ENCODE data around the gene COX15.

Gene COX15

DNA sequence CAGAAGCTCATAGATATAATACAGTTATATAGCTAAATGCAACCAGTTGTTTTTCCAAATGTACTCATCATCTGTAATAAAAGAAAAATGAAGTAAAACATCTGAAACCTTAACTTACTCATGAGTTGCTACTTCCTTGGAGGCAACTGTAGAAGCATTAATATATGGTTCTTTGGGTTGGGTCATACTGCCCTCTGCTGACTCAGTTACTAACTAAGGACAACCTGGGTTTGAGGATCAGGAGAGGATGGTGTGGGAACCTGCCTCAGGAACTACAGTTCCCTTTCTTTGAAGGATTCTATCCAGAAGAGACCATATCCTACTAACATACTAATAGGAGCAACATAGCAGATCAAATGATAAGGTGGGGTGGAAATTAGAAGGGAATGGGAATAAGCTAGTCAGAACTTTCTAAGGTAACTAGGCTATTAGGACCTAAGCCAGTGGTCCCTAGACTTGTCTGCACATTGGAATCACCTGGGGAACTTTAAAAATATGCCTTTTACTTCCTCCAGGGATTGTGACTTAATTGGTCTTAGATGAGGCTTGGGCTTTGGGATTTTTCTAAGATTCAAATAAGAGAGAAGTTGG, 20.7 kb downstream of the COX15 start:
- no peak overlapping the region for H2BK15ac ChIP-seq (replicated peaks; ENCODE audit: low read depth)
- no peak overlapping the region for H2BK120ac ChIP-seq (ENCODE audit: low read depth, low read length)
- no peaks in the 10 kb centered on the region for H3K79me2 ChIP-seq (ENCODE audit: control insufficient read depth, insufficient read depth, low read length)
- no peak overlapping the region for H3K27ac ChIP-seq (ENCODE audit: low read depth, low read length)
- H3K27me3 ChIP-seq (ENCODE audit: insufficient read depth, low read length, poor library complexity): no peaks in the 10 kb centered on the region
- no peak overlapping the region for H3K9ac ChIP-seq (ENCODE audit: low read length)
- no peak overlapping the region for H2AK5ac ChIP-seq (ENCODE audit: low read length)
- no peak overlapping the region for H2BK5ac ChIP-seq (ENCODE audit: low read length)
- peak; percentile 59 for DNase-seq
- H3K4me1 ChIP-seq (ENCODE audit: control insufficient read depth, low read depth, low read length): no peaks in the 10 kb centered on the region
- no peak overlapping the region for H3K4me3 ChIP-seq (ENCODE audit: low read length)
- peaks cover 2% of the 10 kb centered on the region for H3K36me3 ChIP-seq (ENCODE audit: control insufficient read depth, insufficient read depth, low read length)
- H3K23ac ChIP-seq (ENCODE audit: low read length): no peak overlapping the region
- no peak overlapping the region for H3K18ac ChIP-seq (ENCODE audit: low read length)
- no peak overlapping the region for H4K8ac ChIP-seq (ENCODE audit: low read depth, low read length)
- H3K4ac ChIP-seq (ENCODE audit: low read depth, low read length): no peak overlapping the region
- no peak overlapping the region for H3K4me2 ChIP-seq (ENCODE audit: low read length)
- no peak overlapping the region for H4K5ac ChIP-seq (ENCODE audit: low read length)
- H3K56ac ChIP-seq (ENCODE audit: low read length): no peak overlapping the region
- no peaks in the 10 kb centered on the region for H3K79me1 ChIP-seq (ENCODE audit: low read length)

- Histone ChIP-seq H3K79me2 (ENCODE audit: control insufficient read depth, insufficient read depth, low read length) (no peaks in the 10 kb centered on the region), H4K8ac (ENCODE audit: low read depth, low read length) (no peak overlapping the region), H2AK5ac (ENCODE audit: low read length) (no peak overlapping the region), H3K4ac (ENCODE audit: low read depth, low read length) (no peak overlapping the region), H2BK5ac (ENCODE audit: low read length) (no peak overlapping the region), H2BK120ac (ENCODE audit: low read depth, low read length) (no peak overlapping the region), H2BK15ac (replicated peaks; ENCODE audit: low read depth) (no peak overlapping the region), H3K56ac (ENCODE audit: low read length) (no peak overlapping the region), H3K4me2 (ENCODE audit: low read length) (no peak overlapping the region), H3K9ac (ENCODE audit: low read length) (no peak overlapping the region), H3K27ac (ENCODE audit: low read depth, low read length) (no peak overlapping the region), H3K27me3 (ENCODE audit: insufficient read depth, low read length, poor library complexity) (no peaks in the 10 kb centered on the region), H4K5ac (ENCODE audit: low read length) (no peak overlapping the region), H3K79me1 (ENCODE audit: low read length) (no peaks in the 10 kb centered on the region), H3K23ac (ENCODE audit: low read length) (no peak overlapping the region), H3K4me3 (ENCODE audit: low read length) (no peak overlapping the region), H3K18ac (ENCODE audit: low read length) (no peak overlapping the region), H3K36me3 (ENCODE audit: control insufficient read depth, insufficient read depth, low read length) (peaks cover 3% of the 10 kb centered on the region), H3K4me1 (ENCODE audit: control insufficient read depth, low read depth, low read length) (no peaks in the 10 kb centered on the region)
- WGBS (ENCODE audit: extremely low coverage, insufficient coverage, low lambda C conversion rate): no CpG with 5 or more reads among the region's 4 CpGs
- peak; percentile 50 for DNase-seq
Observed at GRCh38 chr10:99709480-99710229, 22.3 kb downstream of the COX15 start.

DNA sequence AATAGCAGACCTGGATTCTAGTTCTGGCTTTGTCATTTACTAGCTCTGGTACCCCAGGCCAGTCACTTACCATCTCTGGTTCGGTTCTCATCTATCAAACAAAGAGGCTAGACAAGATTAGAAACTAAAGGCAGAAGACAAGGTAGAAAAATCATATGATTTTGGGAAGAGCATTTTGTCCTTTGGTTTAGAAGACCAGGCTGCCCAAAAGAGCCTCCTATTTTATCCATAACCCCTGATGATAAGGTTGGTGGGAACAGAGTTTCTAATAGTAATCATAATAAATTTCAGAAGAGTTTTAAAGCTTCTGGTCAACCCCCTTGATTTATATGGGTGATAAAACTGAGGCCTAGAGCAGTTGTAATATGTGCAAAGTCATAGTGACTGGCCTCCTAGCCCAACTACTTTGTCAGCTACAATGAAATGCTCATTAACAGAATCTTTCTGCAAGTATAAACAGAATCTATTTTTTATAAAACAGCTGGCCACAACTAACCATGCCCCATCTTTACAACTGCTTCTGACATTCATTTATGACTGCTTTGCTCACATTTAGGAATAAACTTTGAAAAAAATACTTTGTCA, 23.4 kb downstream of the COX15 start:
- Histone ChIP-seq H3K4ac (ENCODE audit: low read depth, low read length) (no peak overlapping the region), H2BK15ac (replicated peaks; ENCODE audit: low read depth) (no peak overlapping the region), H3K27ac (ENCODE audit: low read depth, low read length) (no peak overlapping the region), H3K4me3 (ENCODE audit: low read length) (no peak overlapping the region), H3K4me2 (ENCODE audit: low read length) (no peak overlapping the region), H3K79me2 (ENCODE audit: control insufficient read depth, insufficient read depth, low read length) (no peaks in the 10 kb centered on the region), H3K36me3 (ENCODE audit: control insufficient read depth, insufficient read depth, low read length) (peaks cover 1% of the 10 kb centered on the region), H3K56ac (ENCODE audit: low read length) (no peak overlapping the region), H3K79me1 (ENCODE audit: low read length) (no peaks in the 10 kb centered on the region), H2AK5ac (ENCODE audit: low read length) (no peak overlapping the region), H3K27me3 (ENCODE audit: insufficient read depth, low read length, poor library complexity) (no peaks in the 10 kb centered on the region), H3K18ac (ENCODE audit: low read length) (no peak overlapping the region), H2BK5ac (ENCODE audit: low read length) (no peak overlapping the region), H3K9ac (ENCODE audit: low read length) (no peak overlapping the region), H4K5ac (ENCODE audit: low read length) (no peak overlapping the region), H3K4me1 (ENCODE audit: control insufficient read depth, low read depth, low read length) (no peaks in the 10 kb centered on the region), H4K8ac (ENCODE audit: low read depth, low read length) (no peak overlapping the region), H3K23ac (ENCODE audit: low read length) (no peak overlapping the region), H2BK120ac (ENCODE audit: low read depth, low read length) (no peak overlapping the region)
- WGBS (ENCODE audit: extremely low coverage, insufficient coverage, low lambda C conversion rate): no CpG with 5 or more reads among the region's 1 CpG
- DNase-seq: no peak

DNA sequence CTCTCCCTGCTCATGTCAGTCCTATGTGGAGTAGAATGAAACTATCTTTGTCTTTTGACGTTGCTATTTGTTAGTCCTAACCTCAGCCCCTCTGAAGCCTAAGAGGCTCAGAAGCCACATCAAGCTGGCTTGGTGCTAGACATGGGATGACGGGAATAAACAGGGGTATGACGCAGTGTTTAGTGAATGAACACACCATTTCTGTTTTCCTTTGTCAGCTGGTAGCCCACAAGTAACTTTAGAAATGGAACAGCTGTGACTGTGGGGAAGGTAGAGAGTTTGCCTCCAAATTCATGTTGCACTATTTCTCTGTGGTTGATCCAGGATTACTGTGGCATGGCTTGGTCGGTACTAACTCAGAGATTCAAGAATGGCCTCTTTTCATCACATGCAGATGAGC, 31.3 kb downstream of the COX15 start:
- no peak overlapping the region for H4K5ac ChIP-seq (ENCODE audit: low read length)
- no peak overlapping the region for H3K4me2 ChIP-seq (ENCODE audit: low read length)
- H3K27ac ChIP-seq (ENCODE audit: low read depth, low read length): no peak overlapping the region
- H3K79me1 ChIP-seq (ENCODE audit: low read length): no peaks in the 10 kb centered on the region
- H3K56ac ChIP-seq (ENCODE audit: low read length): no peak overlapping the region
- no peak overlapping the region for H3K18ac ChIP-seq (ENCODE audit: low read length)
- H3K36me3 ChIP-seq (ENCODE audit: control insufficient read depth, insufficient read depth, low read length): peaks cover 4% of the 10 kb centered on the region
- H2AK5ac ChIP-seq (ENCODE audit: low read length): no peak overlapping the region
- no peaks in the 10 kb centered on the region for H3K4me1 ChIP-seq (ENCODE audit: control insufficient read depth, low read depth, low read length)
- H4K8ac ChIP-seq (ENCODE audit: low read depth, low read length): no peak overlapping the region
- no peak overlapping the region for H2BK5ac ChIP-seq (ENCODE audit: low read length)
- no peak overlapping the region for H3K4me3 ChIP-seq (ENCODE audit: low read length)
- no peak overlapping the region for H2BK120ac ChIP-seq (ENCODE audit: low read depth, low read length)
- no peaks in the 10 kb centered on the region for H3K79me2 ChIP-seq (ENCODE audit: control insufficient read depth, insufficient read depth, low read length)
- no peak overlapping the region for H3K9ac ChIP-seq (ENCODE audit: low read length)
- no peak overlapping the region for H2BK15ac ChIP-seq (replicated peaks; ENCODE audit: low read depth)
- no peak for DNase-seq
- H3K4ac ChIP-seq (ENCODE audit: low read depth, low read length): no peak overlapping the region
- H3K27me3 ChIP-seq (ENCODE audit: insufficient read depth, low read length, poor library complexity): no peaks in the 10 kb centered on the region
- WGBS (ENCODE audit: extremely low coverage, insufficient coverage, low lambda C conversion rate): no CpG with 5 or more reads among the region's 4 CpGs
- H3K23ac ChIP-seq (ENCODE audit: low read length): no peak overlapping the region

GRCh38 chr10:99698504-99699080, 33.3 kb downstream of the COX15 start:
- Histone ChIP-seq H3K27ac (ENCODE audit: low read depth, low read length) (no peak overlapping the region), H3K36me3 (ENCODE audit: control insufficient read depth, insufficient read depth, low read length) (peaks cover 3% of the 10 kb centered on the region), H3K4ac (ENCODE audit: low read depth, low read length) (no peak overlapping the region), H3K23ac (ENCODE audit: low read length) (no peak overlapping the region), H4K5ac (ENCODE audit: low read length) (no peak overlapping the region), H2BK5ac (ENCODE audit: low read length) (no peak overlapping the region), H3K18ac (ENCODE audit: low read length) (no peak overlapping the region), H3K9ac (ENCODE audit: low read length) (no peak overlapping the region), H3K79me2 (ENCODE audit: control insufficient read depth, insufficient read depth, low read length) (no peaks in the 10 kb centered on the region), H3K4me3 (ENCODE audit: low read length) (no peak overlapping the region), H2BK15ac (replicated peaks; ENCODE audit: low read depth) (no peak overlapping the region), H3K79me1 (ENCODE audit: low read length) (no peaks in the 10 kb centered on the region), H2BK120ac (ENCODE audit: low read depth, low read length) (no peak overlapping the region), H2AK5ac (ENCODE audit: low read length) (no peak overlapping the region), H3K4me1 (ENCODE audit: control insufficient read depth, low read depth, low read length) (no peaks in the 10 kb centered on the region), H3K56ac (ENCODE audit: low read length) (no peak overlapping the region), H3K27me3 (ENCODE audit: insufficient read depth, low read length, poor library complexity) (no peaks in the 10 kb centered on the region), H3K4me2 (ENCODE audit: low read length) (no peak overlapping the region), H4K8ac (ENCODE audit: low read depth, low read length) (no peak overlapping the region)
- no CpG with 5 or more reads among the region's 8 CpGs for WGBS (ENCODE audit: extremely low coverage, insufficient coverage, low lambda C conversion rate)
- DNase-seq: no peak
